Osteocyte (in vitro differentiated cells): Measurements from ENCODE around the gene CYB5R3. TPM values are rescaled to one million over a fixed set of nuclear protein-coding genes. Genes with fewer than 3 reads are reported as not detected.

Experiments used
- DNase-seq: peaks from one replicate; pipeline ENCODE4 v3.0.0; 2021; ENCODE audit warnings: mixed read lengths; ENCODE audit not compliant: unreplicated experiment; ENCODE audit errors: extremely low spot score
- H3K27ac Mint-ChIP-seq: one replicate; pipeline ENCODE4 v1.8.0; 2021; ENCODE audit warnings: mild to moderate bottlenecking, mixed read lengths; ENCODE audit not compliant: unreplicated experiment
- H3K27me3 Mint-ChIP-seq: one replicate; pipeline ENCODE4 v1.8.0; 2021; ENCODE audit warnings: mixed read lengths; ENCODE audit not compliant: unreplicated experiment
- H3K36me3 Mint-ChIP-seq: one replicate; pipeline ENCODE4 v1.8.0; 2021; ENCODE audit warnings: mixed read lengths; ENCODE audit not compliant: unreplicated experiment
- H3K4me1 Mint-ChIP-seq: one replicate; pipeline ENCODE4 v1.8.0; 2021; ENCODE audit warnings: mixed read lengths; ENCODE audit not compliant: unreplicated experiment
- H3K4me3 Mint-ChIP-seq: one replicate; pipeline ENCODE4 v1.8.0; 2021; ENCODE audit warnings: mild to moderate bottlenecking, moderate library complexity, mixed read lengths; ENCODE audit not compliant: unreplicated experiment
- H3K9me3 Mint-ChIP-seq: one replicate; pipeline ENCODE4 v1.8.0; 2021; ENCODE audit warnings: mixed read lengths; ENCODE audit not compliant: unreplicated experiment
- CTCF ChIP-seq: fragments of 200-600 bp; sonication (generic); IDR thresholded peaks from 2 replicates; pipeline ENCODE4 v1.5.0; 2021; ENCODE audit warnings: antibody characterized with exemption, mild to moderate bottlenecking, moderate library complexity
- total RNA-seq: library from RNA; stranded (reverse); gene quantifications from 2 replicates; pipeline ENCODE4 v1.2.1, GENCODE V29; 2021

CYB5R3 gene
- total RNA-seq, 1 donor from 2014 or later = 408 TPM

GRCh38 chr22:42603427-42603826 lies 45.8 kb downstream of the CYB5R3 start:
- no peak for DNase-seq
- H3K4me1 Mint-ChIP-seq = peaks cover 28% of the 10 kb centered on the region
- peaks cover 38% of the 10 kb centered on the region for H3K36me3 Mint-ChIP-seq
- no peak overlapping the region for H3K4me3 Mint-ChIP-seq
- TF ChIP-seq CTCF = no peak
- peak overlapping the region; percentile 32 for H3K27ac Mint-ChIP-seq
- H3K27me3 Mint-ChIP-seq = no peaks in the 10 kb centered on the region
- no peaks in the 10 kb centered on the region for H3K9me3 Mint-ChIP-seq

GRCh38 chr22:42602470-42602869 lies 46.7 kb downstream of the CYB5R3 start:
- peaks cover 39% of the 10 kb centered on the region for H3K36me3 Mint-ChIP-seq
- H3K4me3 Mint-ChIP-seq = no peak overlapping the region
- no peak for TF ChIP-seq CTCF
- no peak overlapping the region for H3K27ac Mint-ChIP-seq
- no peaks in the 10 kb centered on the region for H3K27me3 Mint-ChIP-seq
- no peaks in the 10 kb centered on the region for H3K9me3 Mint-ChIP-seq
- peaks cover 22% of the 10 kb centered on the region for H3K4me1 Mint-ChIP-seq
- no peak for DNase-seq

GRCh38 chr22:42601879-42602465 lies 47.2 kb downstream of the CYB5R3 start:
- TF ChIP-seq CTCF = no peak
- peaks cover 41% of the 10 kb centered on the region for H3K36me3 Mint-ChIP-seq
- H3K9me3 Mint-ChIP-seq = no peaks in the 10 kb centered on the region
- peaks cover 20% of the 10 kb centered on the region for H3K4me1 Mint-ChIP-seq
- no peak overlapping the region for H3K27ac Mint-ChIP-seq
- H3K27me3 Mint-ChIP-seq = no peaks in the 10 kb centered on the region
- DNase-seq = no peak
- H3K4me3 Mint-ChIP-seq = no peak overlapping the region

- H3K27me3 Mint-ChIP-seq = no peaks in the 10 kb centered on the region
- no peak overlapping the region for H3K27ac Mint-ChIP-seq
- no peak overlapping the region for H3K4me3 Mint-ChIP-seq
- no peaks in the 10 kb centered on the region for H3K4me1 Mint-ChIP-seq
- peaks cover 49% of the 10 kb centered on the region for H3K36me3 Mint-ChIP-seq
- DNase-seq = no peak
- no peaks in the 10 kb centered on the region for H3K9me3 Mint-ChIP-seq
- no peak for TF ChIP-seq CTCF
These were observed 52.2 kb downstream of the CYB5R3 start for GRCh38 chr22:42596863-42597530.

GRCh38 chr22:42596336-42596735 lies 52.9 kb downstream of the CYB5R3 start:
- Mint-ChIP-seq H3K4me1 (no peaks in the 10 kb centered on the region), H3K9me3 (no peaks in the 10 kb centered on the region), H3K27me3 (no peaks in the 10 kb centered on the region), H3K27ac (no peak overlapping the region), H3K36me3 (peaks cover 46% of the 10 kb centered on the region), H3K4me3 (no peak overlapping the region)
- no peak for TF ChIP-seq CTCF
- no peak for DNase-seq
